SK-N-MC (cell line): ENCODE measurements around the gene POM121.
"Not testable (repeated sequence)": the region's sequence is repeated elsewhere in the genome, so short reads cannot be mapped to it uniquely, and the experiment has no call there.

Experiments used
- EZH2 ChIP-seq: fragments of 200-600 bp; sonication (generic); IDR thresholded peaks from one replicate; pipeline ENCODE4 v1.6.1; 2017; ENCODE audit warnings: antibody characterized with exemption
- POLR2AphosphoS5 ChIP-seq: IDR thresholded peaks from 2 replicates; pipeline ENCODE4 v1.6.1; 2012; ENCODE audit warnings: mild to moderate bottlenecking, low read depth, low read length, borderline replicate concordance

- TF ChIP-seq POLR2AphosphoS5, EZH2: not testable (repeated sequence)
Observed at GRCh38 chr7:72966892-72967291, 42.0 kb downstream of the POM121 start.
